ENCODE data around the gene RAD18. TPM values are rescaled to one million over a fixed set of nuclear protein-coding genes. Genes with fewer than 3 reads are reported as not detected.

The RAD18 gene
- total RNA-seq, 2 donors from 2014 or later = 3.0 to 7.2 TPM

GRCh38 chr3:8838234-8838633 is 125.0 kb downstream of the RAD18 start:
- Histone ChIP-seq H3K36me3 (no peaks in the 10 kb centered on the region), H3K4me1 (ENCODE audit: control insufficient read depth in 1 of 2, low read depth in 2 of 2) (no peaks in the 10 kb centered on the region), H3K27ac (no peak overlapping the region), H3K9me3 (no peaks in the 10 kb centered on the region), H3K4me3 (no peak overlapping the region), H3K27me3 (replicated peaks; ENCODE audit: insufficient read depth) (no peaks in the 10 kb centered on the region)
- DNase-seq (ENCODE audit: low spot score) (no peak), ATAC-seq (ENCODE audit: insufficient number of reproducible peaks, low FRiP score, low read depth) (no peak)
- no peak for TF ChIP-seq CTCF (IDR thresholded peaks at IDR 0.05)

- Histone ChIP-seq H3K4me3 (no peak overlapping the region), H3K4me1 (ENCODE audit: control insufficient read depth in 1 of 2, low read depth in 2 of 2) (no peaks in the 10 kb centered on the region), H3K27me3 (replicated peaks; ENCODE audit: insufficient read depth) (no peaks in the 10 kb centered on the region), H3K36me3 (no peaks in the 10 kb centered on the region), H3K27ac (no peak overlapping the region), H3K9me3 (no peaks in the 10 kb centered on the region)
- DNase-seq (ENCODE audit: low spot score) (no peak), ATAC-seq (ENCODE audit: insufficient number of reproducible peaks, low FRiP score, low read depth) (no peak)
- TF ChIP-seq CTCF (IDR thresholded peaks at IDR 0.05) = no peak
Observed at GRCh38 chr3:8837162-8837561, 126.1 kb downstream of the RAD18 start.

- H3K4me1 ChIP-seq (ENCODE audit: control insufficient read depth in 1 of 2, low read depth in 2 of 2) = no peaks in the 10 kb centered on the region
- no peaks in the 10 kb centered on the region for H3K27me3 ChIP-seq (replicated peaks; ENCODE audit: insufficient read depth)
- H3K9me3 ChIP-seq = no peaks in the 10 kb centered on the region
- DNase-seq (ENCODE audit: low spot score) = no peak
- H3K27ac ChIP-seq = no peak overlapping the region
- no peaks in the 10 kb centered on the region for H3K36me3 ChIP-seq
- no peak for TF ChIP-seq CTCF (IDR thresholded peaks at IDR 0.05)
- H3K4me3 ChIP-seq = no peak overlapping the region
- no peak for ATAC-seq (ENCODE audit: insufficient number of reproducible peaks, low FRiP score, low read depth)
Observed at GRCh38 chr3:8836096-8836495, 127.2 kb downstream of the RAD18 start.

GRCh38 chr3:8835385-8835784 is 127.9 kb downstream of the RAD18 start:
- DNase-seq (ENCODE audit: low spot score) (no peak), ATAC-seq (ENCODE audit: insufficient number of reproducible peaks, low FRiP score, low read depth) (no peak)
- Histone ChIP-seq H3K4me3 (no peak overlapping the region), H3K27me3 (replicated peaks; ENCODE audit: insufficient read depth) (no peaks in the 10 kb centered on the region), H3K9me3 (no peaks in the 10 kb centered on the region), H3K4me1 (ENCODE audit: control insufficient read depth in 1 of 2, low read depth in 2 of 2) (no peaks in the 10 kb centered on the region), H3K27ac (no peak overlapping the region), H3K36me3 (no peaks in the 10 kb centered on the region)
- no peak for TF ChIP-seq CTCF (IDR thresholded peaks at IDR 0.05)

- no peak for ATAC-seq (ENCODE audit: insufficient number of reproducible peaks, low FRiP score, low read depth)
- no peaks in the 10 kb centered on the region for H3K27me3 ChIP-seq (replicated peaks; ENCODE audit: insufficient read depth)
Observed at GRCh38 chr3:8834974-8835373, 128.3 kb downstream of the RAD18 start.

More at GRCh38 chr3:8834974-8835373, 128.3 kb downstream of the RAD18 start:
- DNase-seq (ENCODE audit: low spot score) = no peak
- no peaks in the 10 kb centered on the region for H3K9me3 ChIP-seq
- no peaks in the 10 kb centered on the region for H3K36me3 ChIP-seq
- no peaks in the 10 kb centered on the region for H3K4me1 ChIP-seq (ENCODE audit: control insufficient read depth in 1 of 2, low read depth in 2 of 2)
- H3K4me3 ChIP-seq = no peak overlapping the region
- TF ChIP-seq CTCF (IDR thresholded peaks at IDR 0.05) = no peak
- H3K27ac ChIP-seq = no peak overlapping the region
